Heart left ventricle (tissue), 13 donors: ENCODE data around the gene ZNF488.

Experiments used
- CTCF ChIP-seq, 12 donors: fragments of 200-600 bp; sonication (generic) in 4 of 12; IDR thresholded peaks; one replicate each; pipeline versions ENCODE4 v1.5.0 to v1.8.0; 2018 to 2022; ENCODE audit warnings: antibody characterized with exemption in 12 of 12, mild to moderate bottlenecking in 5 of 12
- POLR2A ChIP-seq, 2 donors: fragments of 450-650 bp; IDR thresholded peaks; one replicate each; pipeline ENCODE4 v1.6.1; 2017; ENCODE audit warnings: antibody characterized with exemption in 2 of 2, mild to moderate bottlenecking in 2 of 2, moderate library complexity in 2 of 2
- donor health status: ischemic (EF 13 %, LVEDD 7.1; RV severe dilation, severe dysfunction).
- donor health status: DM: no; HTN: yes; CAD: no.
- donor health status: DM: no; HTN: no; CAD: no.
- donor health status: ischemic (EF 25% LVEDD 6.9; RV normal size, moderate dysfunction).
- donor health status: ischemic (EF 25% LVEDD 5.7; RV mildly dilated, moderate dysfunction).
- donor health status: ischemic (EF 35%, LVEDD 5.7; RV mildly dilated, moderate dysfunction).
- donor health status: nonischemic (EF 11% LVEDD 7.7; RV severe dilation, severe dysfunction).
- donor health status: DM: yes; HTN: yes; CAD: no.
- donor health status: PGD.
- donor health status: ischemic (EF 29% LVEDD 5.4; RV normal size, mild dysfunction).
- donor health status: nonischemic (EF 23%, LVEDD 6.1; RV moderate dilation, normal function).

GRCh38 chr10:47424231-47424630 is 40.1 kb upstream of the ZNF488 start:
- no peak for TF ChIP-seq CTCF (IDR thresholded peaks at IDR 0.05)
- TF ChIP-seq POLR2A (IDR thresholded peaks at IDR 0.05) = no peak
